HG03432 (cell line): ENCODE measurements around the gene ADAMTS17.
"Not testable (repeated sequence)": the region's sequence is repeated elsewhere in the genome, so short reads cannot be mapped to it uniquely, and the experiment has no call there.

Source experiments
- ATAC-seq: cut with Tn5 transposase; IDR thresholded peaks from one replicate; pipeline ENCODE4 v1.9.1; 2021; ENCODE audit warnings: mild to moderate bottlenecking, moderate library complexity; ENCODE audit not compliant: unreplicated experiment

The ADAMTS17 gene

DNA sequence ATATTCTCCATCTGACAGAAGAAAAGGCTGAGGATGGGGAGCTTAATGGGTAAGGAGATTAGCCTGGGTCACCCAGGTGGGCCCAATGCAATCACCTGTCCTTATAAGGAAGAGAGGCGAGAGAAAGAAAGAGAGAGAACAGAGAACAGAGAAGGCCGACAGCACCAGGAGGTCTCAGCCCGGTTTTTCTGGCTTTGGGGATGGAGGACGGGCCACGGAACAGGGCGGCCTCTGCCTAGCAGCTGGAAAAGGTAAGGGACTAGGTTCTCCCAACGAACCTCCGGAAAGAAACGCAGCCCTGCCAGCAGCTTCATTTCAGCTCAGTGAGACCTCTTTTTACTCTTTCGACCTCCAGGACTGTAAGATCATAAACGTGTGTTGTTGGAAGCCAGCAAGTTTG lies 412.5 kb downstream of the ADAMTS17 start:
- ATAC-seq = no peak

DNA sequence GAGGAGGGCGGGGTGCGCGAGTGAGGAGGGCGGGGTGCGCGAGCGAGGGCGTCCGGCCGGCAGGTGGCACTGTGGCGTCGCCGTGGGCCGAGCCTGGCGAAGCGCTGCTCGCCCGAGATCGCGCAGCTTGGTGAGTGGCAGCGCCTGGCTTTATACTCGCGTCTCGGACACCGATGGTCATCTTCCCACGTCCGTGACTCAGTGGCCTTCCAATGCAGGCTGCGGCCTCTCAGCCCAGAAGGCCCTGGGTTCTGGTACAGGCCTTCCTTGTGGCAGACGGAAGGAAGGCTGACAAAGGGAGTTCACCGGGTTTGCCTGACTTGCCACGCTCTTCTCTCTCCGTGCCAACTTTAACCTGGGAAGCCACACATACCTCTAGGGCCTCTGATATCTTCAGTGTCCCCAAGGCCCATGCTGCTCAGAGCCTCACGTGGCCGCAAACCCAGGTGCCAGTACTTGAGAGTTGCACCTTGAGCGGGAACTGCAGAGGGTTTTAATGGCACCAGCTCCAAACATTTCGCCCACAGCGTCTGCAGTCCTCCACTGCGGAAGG lies 413.3 kb downstream of the ADAMTS17 start:
- peak; percentile 95 for ATAC-seq

DNA sequence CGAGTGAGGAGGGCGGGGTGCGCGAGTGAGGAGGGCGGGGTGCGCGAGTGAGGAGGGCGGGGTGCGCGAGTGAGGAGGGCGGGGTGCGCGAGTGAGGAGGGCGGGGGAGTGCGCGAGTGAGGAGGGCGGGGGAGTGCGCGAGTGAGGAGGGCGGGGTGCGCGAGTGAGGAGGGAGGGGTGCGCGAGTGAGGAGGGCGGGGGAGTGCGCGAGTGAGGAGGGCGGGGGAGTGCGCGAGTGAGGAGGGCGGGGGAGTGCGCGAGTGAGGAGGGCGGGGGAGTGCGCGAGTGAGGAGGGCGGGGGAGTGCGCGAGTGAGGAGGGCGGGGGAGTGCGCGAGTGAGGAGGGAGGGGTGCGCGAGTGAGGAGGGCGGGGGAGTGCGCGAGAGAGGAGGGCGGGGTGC lies 415.2 kb downstream of the ADAMTS17 start:
- not testable (repeated sequence) for ATAC-seq

DNA sequence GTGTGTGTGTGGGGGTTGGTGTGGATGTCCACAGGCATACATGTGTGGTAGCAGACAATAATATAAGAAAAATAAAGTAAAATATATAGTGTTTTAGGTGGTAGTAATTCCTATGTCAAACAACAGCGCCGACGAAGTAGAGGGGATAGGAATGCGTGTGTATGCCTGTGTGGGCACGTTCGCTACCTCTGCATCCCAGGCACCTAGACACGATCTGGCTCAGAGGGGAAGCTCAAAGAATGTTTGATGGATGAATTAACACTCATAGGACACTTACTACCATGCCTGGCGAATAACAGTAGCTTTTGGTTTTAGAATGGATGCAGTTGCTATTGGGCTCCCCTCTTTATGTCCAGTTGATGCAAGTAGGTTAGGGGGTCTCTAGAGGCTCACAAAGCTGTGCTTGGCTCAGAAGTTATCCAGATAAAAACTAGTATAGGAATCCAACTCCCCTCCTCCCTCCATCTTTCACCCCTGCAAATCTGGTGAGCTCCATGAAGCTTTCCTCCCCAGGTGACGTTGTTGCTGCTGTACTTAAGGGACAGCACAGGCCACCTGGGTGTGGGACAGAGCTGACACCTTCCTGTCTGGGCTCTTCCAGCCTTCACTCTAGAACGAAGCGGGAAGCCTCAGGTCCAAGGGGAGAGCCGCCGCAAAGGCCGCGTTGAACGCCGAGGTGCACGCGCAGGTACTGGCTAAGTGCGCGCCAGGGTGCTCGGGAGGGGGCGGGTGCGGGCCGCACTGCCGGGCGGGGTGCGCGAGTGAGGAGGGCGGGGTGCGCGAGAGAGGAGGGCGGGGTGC lies 415.9 kb downstream of the ADAMTS17 start:
- ATAC-seq = peak; percentile 49

DNA sequence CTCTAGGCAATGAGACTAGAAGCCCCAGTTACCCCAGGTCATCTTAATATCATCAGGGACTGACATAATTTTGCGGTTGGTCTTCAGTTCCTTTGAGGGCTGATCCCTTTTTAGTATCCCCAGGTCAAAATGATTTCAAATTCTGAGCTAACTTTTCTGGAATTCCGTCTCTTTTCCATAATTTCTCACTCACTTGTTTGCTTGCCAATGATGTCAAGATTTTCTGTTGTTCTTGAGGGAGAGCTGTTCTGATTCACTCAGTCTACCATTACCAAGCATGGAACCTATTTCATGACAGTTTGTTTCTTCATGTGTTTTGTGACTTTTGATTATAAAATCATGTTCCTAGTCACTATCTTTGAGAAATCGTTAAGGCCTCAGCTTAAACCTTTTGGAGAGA lies 418.1 kb downstream of the ADAMTS17 start:
- ATAC-seq = no peak
